Loucy (cell line): ENCODE measurements around the gene TDRD1.

Experiments used
- H2AFZ ChIP-seq: fragments of 200-600 bp; sonication (generic); 2 replicates; pipeline ENCODE4 v1.6.0; 2016; ENCODE audit warnings: antibody characterized with exemption, mild to moderate bottlenecking, low read length, moderate library complexity
- H3F3A ChIP-seq: fragments of 200-600 bp; 2 replicates; pipeline ENCODE4 v1.6.0; 2016; ENCODE audit warnings: antibody characterized with exemption, low read depth, mild to moderate bottlenecking
- H3K27me3 ChIP-seq: fragments of 200-600 bp; sonication (generic); 2 replicates; pipeline ENCODE4 v1.6.1; 2014; ENCODE audit warnings: low read length, mild to moderate bottlenecking; ENCODE audit not compliant: insufficient read depth, poor library complexity, severe bottlenecking
- H3K36me3 ChIP-seq: fragments of 200-600 bp; sonication (generic); 2 replicates; pipeline ENCODE4 v1.6.1; 2016; ENCODE audit warnings: low read length; ENCODE audit not compliant: insufficient read depth
- H3K4me1 ChIP-seq: fragments of 200-600 bp; sonication (generic); 2 replicates; pipeline ENCODE4 v1.5.1; 2014; ENCODE audit warnings: low read length, mild to moderate bottlenecking; ENCODE audit not compliant: insufficient read depth, poor library complexity, severe bottlenecking
- H3K4me2 ChIP-seq: fragments of 200-600 bp; sonication (generic); 2 replicates; pipeline ENCODE4 v1.6.0; 2014; ENCODE audit warnings: antibody characterized with exemption, low read length, low read depth, mild to moderate bottlenecking; ENCODE audit not compliant: poor library complexity, severe bottlenecking
- H3K4me3 ChIP-seq: fragments of 200-600 bp; sonication (generic); 2 replicates; pipeline ENCODE4 v1.5.1; 2014; ENCODE audit warnings: low read length, mild to moderate bottlenecking, mixed read lengths; ENCODE audit not compliant: poor library complexity, severe bottlenecking
- H3K79me2 ChIP-seq: fragments of 200-600 bp; sonication (generic); 2 replicates; pipeline ENCODE4 v1.6.1; 2014; ENCODE audit warnings: low read length; ENCODE audit not compliant: insufficient read depth
- H3K9ac ChIP-seq: fragments of 200-600 bp; sonication (generic); 2 replicates; pipeline ENCODE4 v1.6.0; 2014; ENCODE audit warnings: mild to moderate bottlenecking, low read depth, low read length, moderate library complexity; ENCODE audit not compliant: poor library complexity, severe bottlenecking
- H3K9me2 ChIP-seq: fragments of 200-600 bp; sonication (generic); replicated peaks from 2 replicates; pipeline ENCODE4 v1.6.1; 2016; ENCODE audit warnings: low read depth, low read length, mixed read lengths
- H3K9me3 ChIP-seq: fragments of 200-600 bp; sonication (generic); 2 replicates; pipeline ENCODE4 v1.6.1; 2014; ENCODE audit warnings: mild to moderate bottlenecking, antibody characterized with exemption, low read length, low read depth; ENCODE audit not compliant: insufficient read depth
- H4K20me1 ChIP-seq: fragments of 200-600 bp; sonication (generic); 2 replicates; pipeline ENCODE4 v1.6.0; 2014; ENCODE audit warnings: antibody characterized with exemption, low read length, mild to moderate bottlenecking; ENCODE audit not compliant: insufficient read depth, poor library complexity, severe bottlenecking
- CTCF ChIP-seq: fragments of 200-600 bp; sonication (generic); conservative IDR thresholded peaks from 2 replicates; pipeline ENCODE4 v1.5.1; 2014; ENCODE audit warnings: mild to moderate bottlenecking, antibody characterized with exemption, low read length
- EZH2phosphoT487 ChIP-seq: fragments of 200-600 bp; IDR thresholded peaks from 2 replicates; pipeline ENCODE4 v1.6.1; 2018; ENCODE audit warnings: antibody characterized with exemption, mild to moderate bottlenecking, moderate library complexity, borderline replicate concordance

Gene TDRD1

GRCh38 chr10:114279901-114280644 is 100.9 kb downstream of the TDRD1 start:
- Histone ChIP-seq H3K27me3 (no peaks in the 10 kb centered on the region), H2AFZ (no peak overlapping the region), H3K9me2 (no peaks in the 10 kb centered on the region), H3K4me2 (no peak overlapping the region), H3K36me3 (no peaks in the 10 kb centered on the region), H3F3A (no peaks in the 10 kb centered on the region), H4K20me1 (no peaks in the 10 kb centered on the region), H3K4me3 (no peak overlapping the region), H3K4me1 (peaks cover 12% of the 10 kb centered on the region), H3K9ac (no peak overlapping the region), H3K9me3 (no peaks in the 10 kb centered on the region), H3K79me2 (no peaks in the 10 kb centered on the region)
- no peak for TF ChIP-seq EZH2phosphoT487
- TF ChIP-seq CTCF: no peak

- H3K4me1 ChIP-seq: peaks cover 12% of the 10 kb centered on the region
- H4K20me1 ChIP-seq: no peaks in the 10 kb centered on the region
- no peaks in the 10 kb centered on the region for H3K36me3 ChIP-seq
- H3K9ac ChIP-seq: no peak overlapping the region
- no peak overlapping the region for H2AFZ ChIP-seq
- TF ChIP-seq EZH2phosphoT487 (no peak), CTCF (no peak)
- H3F3A ChIP-seq: no peaks in the 10 kb centered on the region
- H3K9me3 ChIP-seq: no peaks in the 10 kb centered on the region
- no peaks in the 10 kb centered on the region for H3K27me3 ChIP-seq
- H3K9me2 ChIP-seq: no peaks in the 10 kb centered on the region
- no peak overlapping the region for H3K4me2 ChIP-seq
- H3K79me2 ChIP-seq: no peaks in the 10 kb centered on the region
- H3K4me3 ChIP-seq: no peak overlapping the region
Measured at GRCh38 chr10:114281006-114281405, 101.9 kb downstream of the TDRD1 start.

GRCh38 chr10:114281461-114281860 is 102.3 kb downstream of the TDRD1 start:
- Histone ChIP-seq H3K79me2 (no peaks in the 10 kb centered on the region), H3K4me1 (peaks cover 12% of the 10 kb centered on the region), H3F3A (no peaks in the 10 kb centered on the region), H3K36me3 (no peaks in the 10 kb centered on the region), H3K9me2 (no peaks in the 10 kb centered on the region), H3K4me2 (no peak overlapping the region), H3K9me3 (no peaks in the 10 kb centered on the region), H3K27me3 (no peaks in the 10 kb centered on the region), H3K9ac (no peak overlapping the region), H3K4me3 (no peak overlapping the region), H4K20me1 (no peaks in the 10 kb centered on the region), H2AFZ (no peak overlapping the region)
- TF ChIP-seq EZH2phosphoT487 (no peak), CTCF (0 out of 2 replicates have a peak, but pooled peaks have one; percentile 8)
